ENCODE data around the gene NELFB.

NELFB gene

DNA sequence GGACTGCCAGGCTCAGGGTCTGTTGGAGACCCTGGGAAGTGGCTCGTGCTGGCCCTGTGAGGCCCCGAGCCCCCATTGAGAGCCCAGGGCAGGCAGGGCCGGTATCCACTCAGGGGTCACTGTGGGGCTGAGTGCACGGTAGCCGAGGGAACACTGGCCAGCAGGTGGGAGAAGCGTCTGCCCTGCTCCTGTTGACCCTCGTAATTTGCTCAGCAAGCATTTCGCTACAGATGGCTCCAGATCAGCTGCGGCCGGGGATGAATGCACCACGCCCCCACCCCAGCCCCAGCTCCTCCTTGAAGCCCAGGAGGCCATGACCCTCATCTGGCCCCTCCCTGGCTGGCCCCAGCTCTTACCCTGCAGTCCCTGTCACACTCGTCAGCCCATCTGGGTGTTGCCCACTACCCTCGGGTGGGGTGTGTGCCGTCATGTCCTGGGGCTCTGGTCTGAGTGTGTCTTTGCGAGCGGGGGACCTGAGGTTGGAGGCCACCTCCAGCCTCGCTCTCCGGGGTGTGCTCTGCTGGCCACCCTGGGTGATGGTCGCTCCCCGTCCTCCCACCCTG lies 53.0 kb downstream of the NELFB start:
- WGBS (ENCODE audit: insufficient coverage, insufficient read length): no CpG with 5 or more reads among the region's 20 CpGs
- H3K9me3 ChIP-seq (ENCODE audit: control insufficient read depth, insufficient read depth, low read length): no peaks in the 10 kb centered on the region
- no peak for DNase-seq (ENCODE audit: low read depth, low spot score)
- H3K4me3 ChIP-seq (ENCODE audit: low read length): no peak overlapping the region
- H3K4me1 ChIP-seq (ENCODE audit: control insufficient read depth, insufficient read depth, low read length): peaks cover 19% of the 10 kb centered on the region
- no peak overlapping the region for H3K27ac ChIP-seq (ENCODE audit: low read length)
- no peaks in the 10 kb centered on the region; the same call in 1 of the 2 replicates for H3K27me3 ChIP-seq (ENCODE audit: control insufficient read depth, insufficient read depth, low read length)
- no peaks in the 10 kb centered on the region for H3K36me3 ChIP-seq (ENCODE audit: control insufficient read depth, insufficient read depth, low read length)

DNA sequence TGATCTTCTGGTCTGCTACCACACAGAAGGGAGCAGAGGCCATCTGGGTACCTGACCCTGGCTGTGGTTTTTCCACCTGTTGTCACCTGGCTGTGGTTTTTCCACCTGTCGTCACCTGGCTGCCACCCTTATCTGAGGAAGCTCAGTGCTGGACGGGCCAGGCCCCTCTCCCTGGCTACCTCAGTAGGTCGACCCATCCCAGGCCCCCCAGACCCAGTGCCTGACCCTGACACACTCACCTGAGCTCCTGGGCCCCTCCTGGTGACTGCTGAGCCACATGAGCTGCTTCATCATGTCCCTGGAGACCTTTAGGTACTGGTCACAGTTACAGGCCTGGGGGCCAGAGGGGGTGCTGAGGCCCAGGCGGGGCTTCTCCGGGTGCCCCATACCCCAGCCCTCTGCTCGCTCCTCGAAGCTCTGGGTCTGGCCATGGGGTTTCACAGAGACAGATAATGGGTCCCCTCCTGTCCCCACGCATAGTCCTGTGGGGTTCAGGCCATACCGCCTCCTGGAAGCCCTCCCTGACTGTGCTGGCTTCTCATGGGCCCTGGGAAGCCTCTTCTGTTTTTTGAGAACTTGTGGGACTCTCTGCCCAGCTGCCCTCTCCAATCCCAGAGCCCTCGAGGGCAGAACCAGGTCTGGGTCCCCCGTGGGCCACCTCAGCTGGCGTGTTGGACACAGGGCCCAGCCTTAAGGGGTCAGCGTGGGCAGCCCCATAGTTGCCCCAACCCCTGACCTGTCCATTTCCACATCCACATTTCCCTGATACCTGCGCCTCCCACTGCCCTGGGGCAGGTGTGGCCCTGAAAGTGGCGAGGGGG lies 54.5 kb downstream of the NELFB start:
- Histone ChIP-seq H3K27me3 (ENCODE audit: control insufficient read depth, insufficient read depth, low read length) (no peaks in the 10 kb centered on the region), H3K4me3 (ENCODE audit: low read length) (no peak overlapping the region), H3K9me3 (ENCODE audit: control insufficient read depth, insufficient read depth, low read length) (no peaks in the 10 kb centered on the region), H3K4me1 (ENCODE audit: control insufficient read depth, insufficient read depth, low read length) (peaks cover 16% of the 10 kb centered on the region), H3K27ac (ENCODE audit: low read length) (no peak overlapping the region), H3K36me3 (ENCODE audit: control insufficient read depth, insufficient read depth, low read length) (no peaks in the 10 kb centered on the region; the same call in 1 of the 2 replicates)
- no CpG with 5 or more reads among the region's 15 CpGs for WGBS (ENCODE audit: insufficient coverage, insufficient read length)
- DNase-seq (ENCODE audit: low read depth, low spot score): no peak

DNA sequence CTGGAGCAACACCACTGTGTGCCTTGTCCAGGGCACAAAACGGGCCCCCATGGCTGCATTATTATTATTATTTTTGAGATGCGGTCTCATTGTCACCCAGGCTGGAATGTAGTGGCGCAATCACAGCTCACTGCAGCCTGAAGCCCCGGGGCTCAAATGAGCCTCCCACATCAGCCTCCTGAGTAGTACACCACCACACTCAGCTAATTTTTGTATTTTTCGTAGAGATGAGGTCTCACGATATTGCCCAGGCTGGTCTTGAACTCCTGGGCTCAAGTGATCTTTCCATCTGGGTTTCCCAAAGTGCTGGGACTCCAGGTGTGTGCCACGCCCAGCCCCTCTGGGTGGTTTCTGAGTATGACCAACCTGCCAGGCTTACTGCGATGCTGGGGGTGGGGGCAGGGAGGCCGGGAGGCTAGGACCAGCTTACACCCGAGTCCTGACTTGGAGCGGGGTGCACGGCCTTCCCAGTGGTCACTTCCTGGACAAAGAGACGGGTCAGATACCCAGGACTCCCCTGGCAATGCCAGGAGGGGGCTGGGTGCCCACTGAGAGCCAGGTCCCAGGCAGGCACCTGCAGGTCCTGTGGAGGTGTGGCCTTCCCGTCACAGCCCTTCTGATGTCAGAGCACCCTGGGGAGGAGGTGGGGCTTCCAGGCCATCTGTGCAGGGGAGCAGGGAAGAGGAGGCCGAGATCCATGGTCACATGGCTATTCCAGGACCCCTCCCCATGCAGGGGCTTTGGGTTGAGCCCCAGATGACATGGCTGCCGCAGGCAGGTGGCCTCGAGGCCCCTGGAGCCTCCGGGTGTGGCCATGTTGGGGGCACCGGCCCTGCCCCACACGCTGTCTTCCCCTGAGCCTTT lies 55.3 kb downstream of the NELFB start:
- Histone ChIP-seq H3K27ac (ENCODE audit: low read length) (no peak overlapping the region), H3K36me3 (ENCODE audit: control insufficient read depth, insufficient read depth, low read length) (no peaks in the 10 kb centered on the region; the same call in 1 of the 2 replicates), H3K4me1 (ENCODE audit: control insufficient read depth, insufficient read depth, low read length) (peaks cover 15% of the 10 kb centered on the region), H3K27me3 (ENCODE audit: control insufficient read depth, insufficient read depth, low read length) (no peaks in the 10 kb centered on the region), H3K9me3 (ENCODE audit: control insufficient read depth, insufficient read depth, low read length) (no peaks in the 10 kb centered on the region), H3K4me3 (ENCODE audit: low read length) (no peak overlapping the region)
- no peak for DNase-seq (ENCODE audit: low read depth, low spot score)
- WGBS (ENCODE audit: insufficient coverage, insufficient read length): no CpG with 5 or more reads among the region's 20 CpGs

DNA sequence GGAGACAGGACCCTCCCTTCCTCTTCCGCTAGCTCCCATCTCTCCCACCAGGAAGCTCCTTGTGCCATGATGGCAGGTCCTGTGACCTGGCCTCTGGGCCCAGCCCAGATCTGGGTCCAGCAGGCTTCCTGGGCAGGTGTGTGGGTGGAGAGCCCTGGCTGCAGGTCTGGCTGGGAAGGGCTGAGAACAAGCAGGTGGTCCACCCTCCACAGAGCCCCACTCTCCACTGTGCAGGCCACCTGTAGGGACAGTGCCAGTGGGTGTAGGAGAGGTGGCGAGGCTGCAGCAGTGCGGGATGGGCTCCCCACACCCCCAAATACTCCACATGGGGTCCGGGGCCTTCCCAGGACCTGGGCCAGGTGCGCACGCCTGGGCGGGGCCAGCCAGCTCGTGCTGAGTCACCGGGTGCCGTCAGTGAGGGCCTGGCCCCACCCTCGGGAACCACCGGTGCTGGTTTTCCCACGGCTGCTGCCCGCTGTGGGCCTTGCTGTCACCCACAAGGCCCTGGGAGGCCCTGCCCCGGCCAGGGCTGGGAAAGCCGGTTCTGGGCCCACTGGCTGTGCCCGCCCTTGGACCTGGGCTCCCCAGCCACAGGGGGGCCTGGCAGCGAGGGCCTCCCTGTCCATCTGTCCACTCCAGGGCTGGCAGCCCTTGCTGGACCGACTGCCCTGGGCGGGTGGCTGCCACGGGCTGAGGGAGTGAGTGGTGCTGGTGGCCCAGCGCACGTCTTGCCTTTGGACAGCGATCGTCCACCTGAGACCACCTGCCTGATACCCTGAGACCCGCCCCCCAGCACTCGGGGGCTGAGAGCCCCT lies 56.3 kb downstream of the NELFB start:
- WGBS (ENCODE audit: insufficient coverage, insufficient read length): no CpG with 5 or more reads among the region's 27 CpGs
- H3K27me3 ChIP-seq (ENCODE audit: control insufficient read depth, insufficient read depth, low read length): no peaks in the 10 kb centered on the region
- peaks cover 14% of the 10 kb centered on the region for H3K4me1 ChIP-seq (ENCODE audit: control insufficient read depth, insufficient read depth, low read length)

DNA sequence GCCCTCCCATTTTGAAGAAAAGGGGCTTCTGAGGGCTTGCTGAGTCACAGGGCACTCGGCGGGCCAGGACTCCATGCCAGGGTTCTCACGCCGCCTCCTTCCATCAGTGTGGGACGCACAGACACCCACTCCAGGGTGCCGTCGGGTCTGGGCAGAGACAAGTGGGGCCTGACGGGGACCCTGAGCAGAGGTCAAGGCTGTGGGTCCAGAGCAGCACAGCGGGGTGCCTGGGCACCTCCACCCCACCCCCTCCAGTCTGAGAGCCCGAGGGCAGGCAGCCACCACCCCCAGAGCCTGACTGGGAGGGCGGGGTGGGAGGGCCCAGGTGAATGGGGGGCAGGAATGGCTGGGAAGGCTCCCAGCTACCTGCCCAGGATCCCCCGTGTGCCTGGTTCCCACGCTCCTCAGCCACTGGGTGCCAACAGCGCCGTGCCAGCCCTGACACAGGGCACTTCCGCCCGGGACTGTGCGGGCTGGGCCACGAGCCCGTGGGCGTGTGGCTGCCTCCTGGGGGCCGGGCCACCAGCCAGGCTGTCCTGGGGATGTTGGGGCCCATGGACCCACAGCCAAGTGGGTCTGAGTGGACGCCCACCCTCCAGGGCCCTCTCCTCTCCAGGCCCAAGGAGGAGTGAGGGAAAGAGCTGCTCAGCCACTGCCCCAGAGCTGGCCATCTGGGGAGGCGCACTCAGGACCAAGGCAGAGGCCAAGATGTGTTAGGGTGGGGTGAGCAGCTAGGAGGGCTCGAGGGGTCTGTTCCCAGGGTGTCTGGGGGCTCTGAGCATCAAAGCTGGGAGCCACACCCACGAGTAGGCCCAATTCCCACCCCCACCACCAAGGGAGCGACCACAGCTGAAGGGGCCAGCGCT lies 57.1 kb downstream of the NELFB start:
- no CpG with 5 or more reads among the region's 28 CpGs for WGBS (ENCODE audit: insufficient coverage, insufficient read length)
- Histone ChIP-seq H3K27ac (ENCODE audit: low read length) (no peak overlapping the region), H3K27me3 (ENCODE audit: control insufficient read depth, insufficient read depth, low read length) (no peaks in the 10 kb centered on the region), H3K4me1 (ENCODE audit: control insufficient read depth, insufficient read depth, low read length) (peaks cover 11% of the 10 kb centered on the region), H3K4me3 (ENCODE audit: low read length) (no peak overlapping the region), H3K36me3 (ENCODE audit: control insufficient read depth, insufficient read depth, low read length) (no peaks in the 10 kb centered on the region; the same call in 1 of the 2 replicates), H3K9me3 (ENCODE audit: control insufficient read depth, insufficient read depth, low read length) (no peaks in the 10 kb centered on the region)
- DNase-seq (ENCODE audit: low read depth, low spot score): no peak

More for the DNA sequence above, 56.3 kb downstream of the NELFB start:
- H3K4me3 ChIP-seq (ENCODE audit: low read length): no peak overlapping the region
- no peak overlapping the region for H3K27ac ChIP-seq (ENCODE audit: low read length)
- H3K9me3 ChIP-seq (ENCODE audit: control insufficient read depth, insufficient read depth, low read length): no peaks in the 10 kb centered on the region
- H3K36me3 ChIP-seq (ENCODE audit: control insufficient read depth, insufficient read depth, low read length): no peaks in the 10 kb centered on the region; the same call in 1 of the 2 replicates
- DNase-seq (ENCODE audit: low read depth, low spot score): no peak

DNA sequence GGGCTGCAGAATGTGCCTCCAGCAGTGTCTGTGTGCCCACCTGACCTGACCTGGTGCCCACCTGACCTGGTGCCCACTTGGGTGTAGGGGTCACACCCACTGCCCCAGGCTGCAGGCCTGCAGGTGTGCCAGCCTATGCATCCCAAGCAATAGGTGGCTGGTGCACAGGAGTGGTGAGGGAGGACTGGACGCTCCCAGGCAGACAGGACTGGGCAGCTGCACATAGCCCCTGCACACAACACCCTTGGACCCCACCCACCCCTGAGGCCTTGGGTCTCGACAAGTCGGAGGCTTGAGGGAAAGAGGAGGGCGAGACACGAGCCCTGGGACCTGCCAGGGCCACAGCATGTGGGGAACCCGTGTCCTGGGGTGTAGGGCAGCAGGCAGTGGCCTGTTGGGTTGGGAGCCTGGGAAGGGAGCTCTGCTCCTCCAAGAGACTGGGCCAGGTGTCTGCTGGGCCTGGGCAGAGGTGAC lies 57.8 kb downstream of the NELFB start:
- peaks cover 9% of the 10 kb centered on the region for H3K4me1 ChIP-seq (ENCODE audit: control insufficient read depth, insufficient read depth, low read length)
- no CpG with 5 or more reads among the region's 6 CpGs for WGBS (ENCODE audit: insufficient coverage, insufficient read length)

DNA sequence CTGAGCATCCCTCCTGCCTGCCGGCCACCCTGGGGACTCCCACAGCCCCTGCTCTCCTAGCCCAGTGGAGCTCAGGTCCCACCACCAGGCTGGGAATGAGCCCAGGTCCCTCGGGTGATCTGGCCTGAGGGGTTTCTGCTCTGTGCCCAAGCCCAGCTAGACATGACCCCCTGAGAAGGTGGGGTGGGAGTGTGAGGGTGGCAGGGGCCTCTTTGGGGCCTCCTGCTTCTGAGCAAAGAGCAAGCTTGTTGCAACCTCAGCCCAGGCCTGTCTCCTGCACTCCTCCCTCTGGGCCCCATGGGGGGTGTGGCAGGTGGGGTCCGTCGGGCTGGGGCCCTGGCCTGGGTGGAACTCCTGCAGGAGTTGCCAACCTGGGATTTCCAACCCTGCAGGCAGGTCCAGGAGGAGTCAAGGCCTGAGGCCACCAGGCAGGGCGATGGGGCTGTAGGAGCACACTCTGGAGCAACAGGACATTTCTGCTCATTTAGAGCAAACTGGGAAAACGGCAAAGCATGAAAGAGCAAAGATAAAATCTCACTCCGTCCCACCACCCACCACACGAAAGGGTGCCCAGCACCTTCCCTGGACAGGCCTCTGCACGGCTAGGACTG lies 58.3 kb downstream of the NELFB start:
- Histone ChIP-seq H3K9me3 (ENCODE audit: control insufficient read depth, insufficient read depth, low read length) (no peaks in the 10 kb centered on the region), H3K4me1 (ENCODE audit: control insufficient read depth, insufficient read depth, low read length) (peaks cover 9% of the 10 kb centered on the region), H3K27me3 (ENCODE audit: control insufficient read depth, insufficient read depth, low read length) (no peaks in the 10 kb centered on the region), H3K27ac (ENCODE audit: low read length) (no peak overlapping the region), H3K36me3 (ENCODE audit: control insufficient read depth, insufficient read depth, low read length) (no peaks in the 10 kb centered on the region; the same call in 1 of the 2 replicates), H3K4me3 (ENCODE audit: low read length) (no peak overlapping the region)
- no CpG with 5 or more reads among the region's 9 CpGs for WGBS (ENCODE audit: insufficient coverage, insufficient read length)
- DNase-seq (ENCODE audit: low read depth, low spot score): no peak

More for the DNA sequence above, 57.8 kb downstream of the NELFB start:
- Histone ChIP-seq H3K36me3 (ENCODE audit: control insufficient read depth, insufficient read depth, low read length) (no peaks in the 10 kb centered on the region; the same call in 1 of the 2 replicates), H3K9me3 (ENCODE audit: control insufficient read depth, insufficient read depth, low read length) (no peaks in the 10 kb centered on the region), H3K27ac (ENCODE audit: low read length) (no peak overlapping the region), H3K4me3 (ENCODE audit: low read length) (no peak overlapping the region), H3K27me3 (ENCODE audit: control insufficient read depth, insufficient read depth, low read length) (no peaks in the 10 kb centered on the region)
- no peak for DNase-seq (ENCODE audit: low read depth, low spot score)

DNA sequence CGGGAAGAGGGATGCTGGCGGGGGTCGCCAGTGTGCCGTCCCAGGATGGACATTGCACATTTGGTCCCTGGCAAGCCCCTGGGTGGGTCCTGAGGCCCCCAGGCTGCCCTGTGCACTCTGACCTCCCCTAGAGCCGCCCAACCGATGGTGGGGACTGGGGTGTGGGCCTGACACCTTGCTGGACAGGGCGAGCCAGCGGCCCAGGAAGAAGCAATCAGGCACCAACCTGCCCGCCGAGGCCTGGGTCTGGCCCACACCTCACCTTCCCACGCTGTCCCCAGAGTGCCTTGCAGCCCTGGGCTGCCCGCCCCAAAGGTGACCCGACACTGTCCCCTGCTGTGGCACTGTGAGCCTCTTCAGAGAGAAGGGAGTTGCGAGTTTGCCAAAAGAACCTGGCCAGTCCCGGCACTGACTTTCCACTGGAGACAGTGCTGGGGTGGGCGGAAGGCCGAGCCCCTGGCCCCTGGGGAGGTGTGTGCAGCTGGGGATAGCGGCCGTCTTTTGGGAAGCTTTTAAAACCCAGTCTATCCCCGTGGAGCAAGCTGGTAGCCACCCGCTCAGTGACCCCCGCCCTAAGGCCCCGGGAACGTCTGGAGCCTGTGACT lies 58.9 kb downstream of the NELFB start:
- no peak for DNase-seq (ENCODE audit: low read depth, low spot score)
- WGBS (ENCODE audit: insufficient coverage, insufficient read length): no CpG with 5 or more reads among the region's 24 CpGs
- H3K4me3 ChIP-seq (ENCODE audit: low read length): no peak overlapping the region
- no peaks in the 10 kb centered on the region; the same call in 1 of the 2 replicates for H3K36me3 ChIP-seq (ENCODE audit: control insufficient read depth, insufficient read depth, low read length)
- peaks cover 9% of the 10 kb centered on the region for H3K4me1 ChIP-seq (ENCODE audit: control insufficient read depth, insufficient read depth, low read length)
- no peaks in the 10 kb centered on the region for H3K9me3 ChIP-seq (ENCODE audit: control insufficient read depth, insufficient read depth, low read length)
- H3K27me3 ChIP-seq (ENCODE audit: control insufficient read depth, insufficient read depth, low read length): no peaks in the 10 kb centered on the region
- no peak overlapping the region for H3K27ac ChIP-seq (ENCODE audit: low read length)

Data from iPS DF 6.9 (cell line).